SK-N-SH (cell line): ENCODE results near the gene TBC1D8. TPM values are rescaled to one million over a fixed set of nuclear protein-coding genes. Genes with fewer than 3 reads are reported as not detected.

ENCODE experiments used
- CTCF ChIA-PET: fragments of 300-600, 350-600 bp; formaldehyde crosslinking; extraction: SDS; loops from one replicate; lab custom pipeline; 2021; lab: Yijun Ruan, JAX
- POLR2A ChIA-PET: fragments of 350-600 bp; sonication (Branson Sonifier 250); formaldehyde crosslinking; extraction: SDS; loops from one replicate; lab custom pipeline; 2020; ENCODE audit warnings: antibody characterized with exemption, inconsistent platforms; lab: Yijun Ruan, JAX
- DNase-seq: peaks from one replicate; pipeline ENCODE4 v3.0.0; 2012
- H2AFZ ChIP-seq: fragments of 200-600 bp; sonication (generic); 2 replicates; pipeline ENCODE4 v1.8.1; 2016; ENCODE audit warnings: antibody characterized with exemption, mild to moderate bottlenecking, low read depth
- H3F3A ChIP-seq: fragments of 200-600 bp; sonication (generic); replicated peaks from 2 replicates; pipeline ENCODE3; 2016; ENCODE audit warnings: antibody characterized with exemption, mild to moderate bottlenecking; ENCODE audit not compliant: insufficient read depth
- H3K27ac ChIP-seq, 2 experiments: fragments of 200-500 bp in 1 of 2; fragments of 200-600 bp in 1 of 2; sonication (Bioruptor generic) in 1 of 2; sonication (generic), shearing (Covaris generic) in 1 of 2; 2 replicates each; pipeline versions ENCODE4 v1.5.1 to v1.6.1; 2014 to 2016; ENCODE audit warnings: low read depth in 2 of 2, inconsistent platforms in 1 of 2, low read length in 1 of 2, mild to moderate bottlenecking in 1 of 2, mixed read lengths in 1 of 2
- H3K27me3 ChIP-seq: fragments of 200-600 bp; sonication (generic), shearing (Covaris generic); 2 replicates; pipeline ENCODE4 v1.6.1; 2016; ENCODE audit warnings: mixed run types; ENCODE audit not compliant: insufficient read depth
- H3K36me3 ChIP-seq, 2 experiments: fragments of 200-500 bp in 1 of 2; fragments of 200-600 bp in 1 of 2; sonication (Bioruptor generic) in 1 of 2; sonication (generic) in 1 of 2; replicated peaks in 1 of 2; 2 replicates each; pipeline versions ENCODE3 to v1.5.1; 2014 to 2016; ENCODE audit warnings: low read length in 1 of 2, mild to moderate bottlenecking in 1 of 2; ENCODE audit not compliant: insufficient read depth in 2 of 2, control insufficient read depth in 1 of 2
- H3K4me1 ChIP-seq, 2 experiments: fragments of 200-500 bp in 1 of 2; fragments of 200-600 bp in 1 of 2; sonication (Bioruptor generic) in 1 of 2; sonication (generic), shearing (Covaris generic) in 1 of 2; 2 replicates each; pipeline versions ENCODE4 v1.5.1 to v1.6.1; 2014 to 2016; ENCODE audit warnings: low read depth in 1 of 2, low read length in 1 of 2, mixed run types in 1 of 2; ENCODE audit not compliant: insufficient read depth in 2 of 2, control insufficient read depth in 1 of 2
- H3K4me2 ChIP-seq: fragments of 200-600 bp; sonication (generic), shearing (Covaris generic); 2 replicates; pipeline ENCODE4 v1.6.1; 2017; ENCODE audit warnings: mixed run types
- H3K4me3 ChIP-seq, 2 experiments: fragments of 200-500 bp in 1 of 2; fragments of 200-600 bp in 1 of 2; sonication (Bioruptor generic) in 1 of 2; sonication (generic), shearing (Covaris generic) in 1 of 2; 2 replicates each; pipeline versions ENCODE4 v1.5.1 to v1.8.1; 2014 to 2016; ENCODE audit warnings: low read depth in 2 of 2, inconsistent platforms in 1 of 2, low read length in 1 of 2, mild to moderate bottlenecking in 1 of 2, mixed read lengths in 1 of 2, moderate library complexity in 1 of 2
- H3K79me2 ChIP-seq: fragments of 200-600 bp; sonication (generic); 2 replicates; pipeline ENCODE4 v1.8.1; 2017; ENCODE audit warnings: mild to moderate bottlenecking; ENCODE audit not compliant: insufficient read depth
- H3K9ac ChIP-seq: fragments of 200-600 bp; sonication (generic); 2 replicates; pipeline ENCODE4 v1.6.1; 2017; ENCODE audit warnings: mixed run types
- H3K9me2 ChIP-seq: fragments of 200-600 bp; sonication (generic); 2 replicates; pipeline ENCODE4 v1.6.1; 2017; ENCODE audit warnings: mixed run types
- H3K9me3 ChIP-seq: fragments of 200-600 bp; sonication (generic); 2 replicates; pipeline ENCODE4 v1.6.1; 2017; ENCODE audit warnings: mixed run types, mild to moderate bottlenecking, moderate library complexity
- H4K20me1 ChIP-seq: fragments of 200-600 bp; sonication (generic); 2 replicates; pipeline ENCODE4 v1.6.1; 2017; ENCODE audit warnings: mild to moderate bottlenecking, mixed run types; ENCODE audit not compliant: insufficient read depth
- CHD2 ChIP-seq: fragments of 150-350 bp; IDR thresholded peaks from 2 replicates; pipeline ENCODE4 v1.6.1; 2018; ENCODE audit warnings: low read length; ENCODE audit not compliant: partially characterized antibody
- EP300 ChIP-seq, 2 experiments: IDR thresholded peaks; 2 replicates each; pipeline versions ENCODE4 v1.4.0 to v1.6.1; 2012; ENCODE audit warnings: borderline replicate concordance in 1 of 2, low read depth in 1 of 2, low read length in 1 of 2
- EZH2phosphoT487 ChIP-seq: fragments of 200-600 bp; sonication (generic); IDR thresholded peaks from 2 replicates; pipeline ENCODE4 v1.6.1; 2017; ENCODE audit warnings: low read depth, mixed run types, mild to moderate bottlenecking, antibody characterized with exemption, moderate library complexity, borderline replicate concordance
- FOXM1 ChIP-seq: IDR thresholded peaks from 2 replicates; pipeline ENCODE4 v1.4.0; 2012; ENCODE audit warnings: low read depth, mild to moderate bottlenecking
- GABPA ChIP-seq: IDR thresholded peaks from 2 replicates; pipeline ENCODE4 v1.4.0; 2012; ENCODE audit warnings: low read depth, mild to moderate bottlenecking
- GATA2 ChIP-seq: sonication (generic); formaldehyde crosslinking; IDR thresholded peaks from 2 replicates; pipeline ENCODE4 v1.5.0; 2020; ENCODE audit warnings: mild to moderate bottlenecking, missing genetic modification reagents
- MAX ChIP-seq: IDR thresholded peaks from 2 replicates; pipeline ENCODE4 v1.4.0; 2012; ENCODE audit warnings: low read depth
- MEF2A ChIP-seq: IDR thresholded peaks from 2 replicates; pipeline ENCODE4 v1.4.0; 2012; ENCODE audit warnings: low read depth, borderline replicate concordance
- NFIC ChIP-seq: IDR thresholded peaks from 2 replicates; pipeline ENCODE4 v1.4.0; 2012; ENCODE audit warnings: borderline replicate concordance
- NRF1 ChIP-seq: IDR thresholded peaks from 2 replicates; pipeline ENCODE4 v1.6.1; 2012; ENCODE audit warnings: low read depth, mild to moderate bottlenecking, low read length
- PBX3 ChIP-seq: IDR thresholded peaks from 2 replicates; pipeline ENCODE4; 2012
- REST ChIP-seq: IDR thresholded peaks from 2 replicates; pipeline ENCODE4 v1.6.1; 2012; ENCODE audit warnings: mild to moderate bottlenecking, low read depth, low read length, moderate library complexity
- RFX5 ChIP-seq: IDR thresholded peaks from 2 replicates; pipeline ENCODE4 v1.6.1; 2012; ENCODE audit warnings: mild to moderate bottlenecking, improper control_type of control experiment, low read length
- RXRA ChIP-seq: IDR thresholded peaks from 2 replicates; pipeline ENCODE4 v1.4.0; 2012; ENCODE audit warnings: low read depth, mild to moderate bottlenecking, borderline replicate concordance
- SMC3 ChIP-seq: IDR thresholded peaks from 2 replicates; pipeline ENCODE4 v1.6.1; 2012; ENCODE audit warnings: low read depth, low read length, improper control_type of control experiment
- USF1 ChIP-seq: IDR thresholded peaks from 2 replicates; pipeline ENCODE4 v1.4.0; 2012; ENCODE audit warnings: low read depth, borderline replicate concordance
- WGBS: methylation state at CpG from one replicate; pipeline ENCODE4 v1.1.6; 2017; ENCODE audit warnings: low lambda C conversion rate; 5-methylcytosine and 5-hydroxymethylcytosine counted together
- polyA plus RNA-seq, 3 experiments: library from polyadenylated mRNA; depleted of rRNA; stranded (reverse); fragments of >200 nt; gene quantifications; 2 replicates each; pipeline ENCODE4 v1.2.3, GENCODE V29; 2012
- TF ChIP-seq, protein P1 (sequence below): fragments of 200-600 bp; sonication (generic); IDR thresholded peaks from 2 replicates; pipeline ENCODE4 v1.6.1; 2017; ENCODE audit warnings: antibody characterized with exemption, mild to moderate bottlenecking, moderate library complexity

Gene TBC1D8
- polyA plus RNA-seq, 1 of the 3 experiments (the other 2 are of a cell fraction), result 5.3 TPM

GRCh38 chr2:101153787-101154186 lies 2.6 kb upstream of the TBC1D8 start:
- Histone ChIP-seq H4K20me1 (no peaks in the 10 kb centered on the region), H3K4me1 (peaks cover 0 to 27% of the 10 kb centered on the region in 2 experiments; a peak in 2 of 4 replicates), H2AFZ (no peak overlapping the region), H3K36me3 (no peaks in the 10 kb centered on the region), H3K27me3 (no peaks in the 10 kb centered on the region), H3K27ac (no peak overlapping the region), H3K9me3 (no peaks in the 10 kb centered on the region), H3F3A (no peaks in the 10 kb centered on the region), H3K4me3 (no peak overlapping the region), H3K9ac (no peak overlapping the region), H3K79me2 (no peaks in the 10 kb centered on the region), H3K4me2 (no peak overlapping the region), H3K9me2 (no peaks in the 10 kb centered on the region)
- CTCF ChIA-PET, result interaction anchor here (0.9 to 8.8 kb wide), 12 partner anchors 8 to 548 kb away, joined by 3 to 99 read pairs (median 5); partner anchors contain the start of gene RPL31
- POLR2A ChIA-PET, result no interaction called here
- WGBS, result 85% methylated on average over 7 of the region's 7 CpGs
- TF ChIP-seq RXRA (no peak), GABPA (no peak), EZH2phosphoT487 (no peak), CHD2 (no peak), NFIC (no peak), MEF2A (no peak), RFX5 (no peak), SMC3 (no peak), EP300 (IDR thresholded peaks at IDR 0.05; ENCODE audit: borderline replicate concordance in 1 of 2, low read depth in 1 of 2, low read length in 1 of 2) (no peak), REST (no peak), GATA2 (CRISPR knock-in tag) (no peak), NRF1 (no peak), MAX (no peak), USF1 (no peak), FOXM1 (no peak), PBX3 (no peak)
- TF ChIP-seq, protein P1, sequence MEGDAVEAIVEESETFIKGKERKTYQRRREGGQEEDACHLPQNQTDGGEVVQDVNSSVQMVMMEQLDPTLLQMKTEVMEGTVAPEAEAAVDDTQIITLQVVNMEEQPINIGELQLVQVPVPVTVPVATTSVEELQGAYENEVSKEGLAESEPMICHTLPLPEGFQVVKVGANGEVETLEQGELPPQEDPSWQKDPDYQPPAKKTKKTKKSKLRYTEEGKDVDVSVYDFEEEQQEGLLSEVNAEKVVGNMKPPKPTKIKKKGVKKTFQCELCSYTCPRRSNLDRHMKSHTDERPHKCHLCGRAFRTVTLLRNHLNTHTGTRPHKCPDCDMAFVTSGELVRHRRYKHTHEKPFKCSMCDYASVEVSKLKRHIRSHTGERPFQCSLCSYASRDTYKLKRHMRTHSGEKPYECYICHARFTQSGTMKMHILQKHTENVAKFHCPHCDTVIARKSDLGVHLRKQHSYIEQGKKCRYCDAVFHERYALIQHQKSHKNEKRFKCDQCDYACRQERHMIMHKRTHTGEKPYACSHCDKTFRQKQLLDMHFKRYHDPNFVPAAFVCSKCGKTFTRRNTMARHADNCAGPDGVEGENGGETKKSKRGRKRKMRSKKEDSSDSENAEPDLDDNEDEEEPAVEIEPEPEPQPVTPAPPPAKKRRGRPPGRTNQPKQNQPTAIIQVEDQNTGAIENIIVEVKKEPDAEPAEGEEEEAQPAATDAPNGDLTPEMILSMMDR, result no peak
- no peak for DNase-seq
